ENCODE results near the gene MFAP3. TPM values are rescaled to one million over a fixed set of nuclear protein-coding genes. Genes with fewer than 3 reads are reported as not detected.

MFAP3 gene
- total and polyA plus RNA-seq, 2 of the 13 experiments (the other 11 are each of a cell fraction or from before 2014, with no cell fraction given) = 12.1 to 28.3 TPM

DNA sequence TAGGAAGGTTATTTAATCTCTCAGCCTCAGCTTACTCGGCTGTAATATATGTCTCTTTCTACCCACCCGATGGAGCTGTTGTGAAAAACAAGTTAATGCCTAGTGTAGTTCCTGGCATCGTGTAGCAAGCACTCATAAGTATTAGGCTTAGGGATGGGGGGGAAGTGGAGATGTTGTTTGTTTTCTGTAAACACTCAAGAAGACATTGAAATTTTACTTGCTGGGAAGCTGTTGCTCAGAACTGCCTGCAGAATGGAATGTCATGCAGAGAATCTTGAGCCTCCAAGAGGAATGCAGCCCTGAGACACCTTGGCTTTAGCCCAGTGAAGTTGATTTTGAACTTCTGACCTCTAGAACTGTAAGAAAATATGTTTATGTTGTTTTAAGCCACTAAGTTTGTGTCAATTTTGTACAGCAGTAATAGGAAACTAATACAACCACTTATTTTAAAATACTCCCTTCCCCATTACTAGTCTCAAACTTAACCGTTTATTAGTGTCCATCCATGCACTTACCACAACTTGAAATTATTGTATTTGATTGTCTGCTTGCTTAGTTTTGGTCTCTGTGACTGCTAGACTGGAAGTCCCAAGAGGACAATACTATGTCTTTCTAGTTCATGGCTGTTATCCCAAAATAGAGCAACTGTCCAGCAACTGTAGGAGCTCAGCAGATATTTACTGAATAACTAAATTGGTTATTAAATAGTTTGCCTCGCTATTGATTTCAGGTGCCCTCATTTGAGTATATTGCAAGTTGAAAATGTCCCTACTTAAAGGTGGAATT, 53.8 kb downstream of the MFAP3 start (continued):
- TF ChIP-seq, protein P1, sequence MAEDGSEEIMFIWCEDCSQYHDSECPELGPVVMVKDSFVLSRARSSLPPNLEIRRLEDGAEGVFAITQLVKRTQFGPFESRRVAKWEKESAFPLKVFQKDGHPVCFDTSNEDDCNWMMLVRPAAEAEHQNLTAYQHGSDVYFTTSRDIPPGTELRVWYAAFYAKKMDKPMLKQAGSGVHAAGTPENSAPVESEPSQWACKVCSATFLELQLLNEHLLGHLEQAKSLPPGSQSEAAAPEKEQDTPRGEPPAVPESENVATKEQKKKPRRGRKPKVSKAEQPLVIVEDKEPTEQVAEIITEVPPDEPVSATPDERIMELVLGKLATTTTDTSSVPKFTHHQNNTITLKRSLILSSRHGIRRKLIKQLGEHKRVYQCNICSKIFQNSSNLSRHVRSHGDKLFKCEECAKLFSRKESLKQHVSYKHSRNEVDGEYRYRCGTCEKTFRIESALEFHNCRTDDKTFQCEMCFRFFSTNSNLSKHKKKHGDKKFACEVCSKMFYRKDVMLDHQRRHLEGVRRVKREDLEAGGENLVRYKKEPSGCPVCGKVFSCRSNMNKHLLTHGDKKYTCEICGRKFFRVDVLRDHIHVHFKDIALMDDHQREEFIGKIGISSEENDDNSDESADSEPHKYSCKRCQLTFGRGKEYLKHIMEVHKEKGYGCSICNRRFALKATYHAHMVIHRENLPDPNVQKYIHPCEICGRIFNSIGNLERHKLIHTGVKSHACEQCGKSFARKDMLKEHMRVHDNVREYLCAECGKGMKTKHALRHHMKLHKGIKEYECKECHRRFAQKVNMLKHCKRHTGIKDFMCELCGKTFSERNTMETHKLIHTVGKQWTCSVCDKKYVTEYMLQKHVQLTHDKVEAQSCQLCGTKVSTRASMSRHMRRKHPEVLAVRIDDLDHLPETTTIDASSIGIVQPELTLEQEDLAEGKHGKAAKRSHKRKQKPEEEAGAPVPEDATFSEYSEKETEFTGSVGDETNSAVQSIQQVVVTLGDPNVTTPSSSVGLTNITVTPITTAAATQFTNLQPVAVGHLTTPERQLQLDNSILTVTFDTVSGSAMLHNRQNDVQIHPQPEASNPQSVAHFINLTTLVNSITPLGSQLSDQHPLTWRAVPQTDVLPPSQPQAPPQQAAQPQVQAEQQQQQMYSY (CRISPR knock-in tag; IDR thresholded peaks at IDR 0.05) = no peak

GRCh38 chr5:154093142-154093532, 54.4 kb downstream of the MFAP3 start:
- Histone ChIP-seq H3K36me3 (replicated peaks in 1 of 2; ENCODE audit: control insufficient read depth in 1 of 2, insufficient read depth in 2 of 2, low read length in 2 of 2) (no peaks in the 10 kb centered on the region), H4K20me1 (ENCODE audit: insufficient read depth, low read length) (no peaks in the 10 kb centered on the region), H3K79me2 (ENCODE audit: insufficient read depth, low read length) (no peaks in the 10 kb centered on the region), H3K9me3 (ENCODE audit: low read length) (no peaks in the 10 kb centered on the region), H3K4me2 (ENCODE audit: low read depth, low read length) (no peak overlapping the region), H3K27ac (ENCODE audit: extremely low read length, insufficient read depth, low read length) (no peak overlapping the region), H3K9ac (ENCODE audit: insufficient read depth, low read depth, low read length) (no peak overlapping the region), H3K4me3 (replicated peaks in 1 of 3; ENCODE audit: insufficient read depth in 1 of 3, low read depth in 2 of 3, low read length in 3 of 3) (no peak overlapping the region), H3K4me1 (ENCODE audit: insufficient read depth, low read length) (no peaks in the 10 kb centered on the region), H3K27me3 (ENCODE audit: control insufficient read depth in 1 of 2, insufficient read depth in 2 of 2, low read length in 2 of 2) (peaks cover 0 to 3% of the 10 kb centered on the region in 2 experiments; a peak in 1 of 5 replicates), H2AFZ (ENCODE audit: low read length) (no peak overlapping the region)
- ChIA-PET POLR2A (no interaction called here), CTCF (ENCODE audit: low intra/inter-chr PET ratio, low total read pairs) (no interaction called here)
- DNase-seq (ENCODE audit: low spot score) (no peak), FAIRE-seq (no peak), ATAC-seq (no peak)
- in situ Hi-C loops (cut with HindIII; ENCODE audit: extremely low pct_ligation_motif_present, low pct_unique_long_range_greater_than_20kb) (no loop called here), intact Hi-C loops (cut with micrococcal nuclease; ENCODE audit: unreplicated experiment) (no loop called here)
- BruUV-seq (replicated peaks) = no TSS peak
- 30% methylated on average over 2 of the region's 2 CpGs for WGBS (ENCODE audit: low lambda C conversion rate)
- TF ChIP-seq ZNF484 (CRISPR knock-in tag; IDR thresholded peaks at IDR 0.05; ENCODE audit: borderline replicate concordance, low read depth) = no peak
- no peak for TF ChIP-seq PHF20 (CRISPR knock-in tag; IDR thresholded peaks at IDR 0.05)
- TF ChIP-seq GMEB1 (CRISPR knock-in tag; IDR thresholded peaks at IDR 0.05; ENCODE audit: borderline replicate concordance) = no peak
- TF ChIP-seq RXRA (CRISPR knock-in tag; IDR thresholded peaks at IDR 0.05) = no peak
- TF ChIP-seq, protein P2, sequence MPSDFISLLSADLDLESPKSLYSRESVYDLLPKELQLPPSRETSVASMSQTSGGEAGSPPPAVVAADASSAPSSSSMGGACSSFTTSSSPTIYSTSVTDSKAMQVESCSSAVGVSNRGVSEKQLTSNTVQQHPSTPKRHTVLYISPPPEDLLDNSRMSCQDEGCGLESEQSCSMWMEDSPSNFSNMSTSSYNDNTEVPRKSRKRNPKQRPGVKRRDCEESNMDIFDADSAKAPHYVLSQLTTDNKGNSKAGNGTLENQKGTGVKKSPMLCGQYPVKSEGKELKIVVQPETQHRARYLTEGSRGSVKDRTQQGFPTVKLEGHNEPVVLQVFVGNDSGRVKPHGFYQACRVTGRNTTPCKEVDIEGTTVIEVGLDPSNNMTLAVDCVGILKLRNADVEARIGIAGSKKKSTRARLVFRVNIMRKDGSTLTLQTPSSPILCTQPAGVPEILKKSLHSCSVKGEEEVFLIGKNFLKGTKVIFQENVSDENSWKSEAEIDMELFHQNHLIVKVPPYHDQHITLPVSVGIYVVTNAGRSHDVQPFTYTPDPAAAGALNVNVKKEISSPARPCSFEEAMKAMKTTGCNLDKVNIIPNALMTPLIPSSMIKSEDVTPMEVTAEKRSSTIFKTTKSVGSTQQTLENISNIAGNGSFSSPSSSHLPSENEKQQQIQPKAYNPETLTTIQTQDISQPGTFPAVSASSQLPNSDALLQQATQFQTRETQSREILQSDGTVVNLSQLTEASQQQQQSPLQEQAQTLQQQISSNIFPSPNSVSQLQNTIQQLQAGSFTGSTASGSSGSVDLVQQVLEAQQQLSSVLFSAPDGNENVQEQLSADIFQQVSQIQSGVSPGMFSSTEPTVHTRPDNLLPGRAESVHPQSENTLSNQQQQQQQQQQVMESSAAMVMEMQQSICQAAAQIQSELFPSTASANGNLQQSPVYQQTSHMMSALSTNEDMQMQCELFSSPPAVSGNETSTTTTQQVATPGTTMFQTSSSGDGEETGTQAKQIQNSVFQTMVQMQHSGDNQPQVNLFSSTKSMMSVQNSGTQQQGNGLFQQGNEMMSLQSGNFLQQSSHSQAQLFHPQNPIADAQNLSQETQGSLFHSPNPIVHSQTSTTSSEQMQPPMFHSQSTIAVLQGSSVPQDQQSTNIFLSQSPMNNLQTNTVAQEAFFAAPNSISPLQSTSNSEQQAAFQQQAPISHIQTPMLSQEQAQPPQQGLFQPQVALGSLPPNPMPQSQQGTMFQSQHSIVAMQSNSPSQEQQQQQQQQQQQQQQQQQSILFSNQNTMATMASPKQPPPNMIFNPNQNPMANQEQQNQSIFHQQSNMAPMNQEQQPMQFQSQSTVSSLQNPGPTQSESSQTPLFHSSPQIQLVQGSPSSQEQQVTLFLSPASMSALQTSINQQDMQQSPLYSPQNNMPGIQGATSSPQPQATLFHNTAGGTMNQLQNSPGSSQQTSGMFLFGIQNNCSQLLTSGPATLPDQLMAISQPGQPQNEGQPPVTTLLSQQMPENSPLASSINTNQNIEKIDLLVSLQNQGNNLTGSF (CRISPR knock-in tag; IDR thresholded peaks at IDR 0.05) = no peak
- TF ChIP-seq SP140L (CRISPR knock-in tag; IDR thresholded peaks at IDR 0.05; ENCODE audit: borderline replicate concordance) = no peak
- TF ChIP-seq GATAD1 (CRISPR knock-in tag; IDR thresholded peaks at IDR 0.05) = no peak
- no peak for TF ChIP-seq HOXA9 (CRISPR knock-in tag; IDR thresholded peaks at IDR 0.05; ENCODE audit: borderline replicate concordance)
- TF ChIP-seq ZNF335 (CRISPR knock-in tag; IDR thresholded peaks at IDR 0.05) = no peak
- TF ChIP-seq ZNF616 (CRISPR knock-in tag; IDR thresholded peaks at IDR 0.05; ENCODE audit: low read depth) = no peak
